ENCODE measurements around the gene OR2A12.

GRCh38 chr7:144069511-144069910 lies 16.6 kb upstream of the OR2A12 start, which contains the start of gene OR2A25:
- no peak for TF ChIP-seq POLR2A (IDR thresholded peaks at IDR 0.05)
- TF ChIP-seq CTCF (IDR thresholded peaks at IDR 0.05), result no peak
- no peak for TF ChIP-seq POLR2AphosphoS5 (IDR thresholded peaks at IDR 0.05)

Measured in gastroesophageal sphincter (tissue), 3 donors.